Vagina (tissue), 2 donors: ENCODE results near the gene MAP3K14.

Source experiments
- CTCF ChIP-seq, 3 experiments: fragments of 450-650 bp in 2 of 3; fragments of 200-600 bp in 1 of 3; sonication (generic) in 1 of 3; IDR thresholded peaks; one replicate each; pipeline ENCODE4 v1.5.1; 2017 to 2019; ENCODE audit warnings: antibody characterized with exemption in 3 of 3, mild to moderate bottlenecking in 2 of 3, moderate library complexity in 2 of 3
- POLR2A ChIP-seq, 2 donors: fragments of 450-650 bp; IDR thresholded peaks; one replicate each; pipeline ENCODE4 v1.6.1; 2017; ENCODE audit warnings: antibody characterized with exemption in 2 of 2, mild to moderate bottlenecking in 2 of 2, moderate library complexity in 2 of 2
- POLR2AphosphoS5 ChIP-seq, 2 donors: sonication (generic); formaldehyde crosslinking; IDR thresholded peaks; one replicate each; pipeline ENCODE4 v1.9.0; 2017; ENCODE audit warnings: antibody characterized with exemption in 2 of 2, mild to moderate bottlenecking in 2 of 2, low read depth in 1 of 2; ENCODE audit not compliant: insufficient read depth in 1 of 2

- TF ChIP-seq CTCF (IDR thresholded peaks at IDR 0.05) (no peak), POLR2AphosphoS5 (IDR thresholded peaks at IDR 0.05; ENCODE audit: insufficient read depth in 1 of 2, low read depth in 1 of 2) (no peak), POLR2A (IDR thresholded peaks at IDR 0.05) (no peak)
Observed at GRCh38 chr17:45308840-45309239, 8.0 kb downstream of the MAP3K14 start.
